AG09319 (cell line): ENCODE measurements around the gene ESPL1.
A peak's percentile ranks its signal among the peaks of the same experiment; 100 is the strongest.

Experiments
- DNase-seq: peaks from one replicate; pipeline ENCODE4 v3.0.0-alpha.2; 2010; ENCODE audit warnings: low read depth; ENCODE audit errors: extremely low read depth
- CTCF ChIP-seq: IDR thresholded peaks from 2 replicates; pipeline ENCODE4 v1.5.1; 2011; ENCODE audit warnings: low read depth, mild to moderate bottlenecking, inconsistent platforms, low read length, moderate library complexity

ESPL1 gene

GRCh38 chr12:53222170-53222721, 45.9 kb upstream of the ESPL1 start:
- no peak for DNase-seq
- no peak for TF ChIP-seq CTCF

GRCh38 chr12:53222806-53223261, 45.3 kb upstream of the ESPL1 start:
- no peak for TF ChIP-seq CTCF
- no peak for DNase-seq

GRCh38 chr12:53223389-53224060, 44.6 kb upstream of the ESPL1 start:
- TF ChIP-seq CTCF = no peak
- DNase-seq = no peak

GRCh38 chr12:53224061-53224896, 43.8 kb upstream of the ESPL1 start:
- no peak for DNase-seq
- TF ChIP-seq CTCF = peak; percentile 26

GRCh38 chr12:53224897-53225634, 43.0 kb upstream of the ESPL1 start:
- TF ChIP-seq CTCF = no peak
- no peak for DNase-seq

GRCh38 chr12:53225635-53226424, 42.3 kb upstream of the ESPL1 start:
- TF ChIP-seq CTCF = no peak
- no peak for DNase-seq
